ENCODE measurements around the gene RDH5.

DNA sequence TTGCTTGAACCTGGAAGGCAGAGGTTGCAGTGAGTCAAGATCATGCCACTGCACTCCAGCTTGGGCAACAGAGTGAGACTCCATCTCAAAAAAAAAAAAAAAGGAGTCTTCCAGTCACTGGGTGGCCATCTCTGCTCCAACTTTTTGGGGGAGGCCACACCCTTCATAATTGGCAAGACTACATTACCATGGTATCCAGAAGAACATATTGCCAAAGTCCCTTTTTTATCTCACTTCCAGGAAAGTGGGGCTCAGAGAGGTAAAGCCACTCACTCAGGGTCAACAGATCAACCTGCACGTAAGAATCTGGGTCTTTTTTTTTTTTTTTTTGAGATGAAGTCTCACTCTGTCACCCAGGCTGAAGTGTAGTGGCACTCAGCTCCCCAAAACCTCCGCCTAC is 13.7 kb downstream of the RDH5 start:
- TF ChIP-seq, protein P1, sequence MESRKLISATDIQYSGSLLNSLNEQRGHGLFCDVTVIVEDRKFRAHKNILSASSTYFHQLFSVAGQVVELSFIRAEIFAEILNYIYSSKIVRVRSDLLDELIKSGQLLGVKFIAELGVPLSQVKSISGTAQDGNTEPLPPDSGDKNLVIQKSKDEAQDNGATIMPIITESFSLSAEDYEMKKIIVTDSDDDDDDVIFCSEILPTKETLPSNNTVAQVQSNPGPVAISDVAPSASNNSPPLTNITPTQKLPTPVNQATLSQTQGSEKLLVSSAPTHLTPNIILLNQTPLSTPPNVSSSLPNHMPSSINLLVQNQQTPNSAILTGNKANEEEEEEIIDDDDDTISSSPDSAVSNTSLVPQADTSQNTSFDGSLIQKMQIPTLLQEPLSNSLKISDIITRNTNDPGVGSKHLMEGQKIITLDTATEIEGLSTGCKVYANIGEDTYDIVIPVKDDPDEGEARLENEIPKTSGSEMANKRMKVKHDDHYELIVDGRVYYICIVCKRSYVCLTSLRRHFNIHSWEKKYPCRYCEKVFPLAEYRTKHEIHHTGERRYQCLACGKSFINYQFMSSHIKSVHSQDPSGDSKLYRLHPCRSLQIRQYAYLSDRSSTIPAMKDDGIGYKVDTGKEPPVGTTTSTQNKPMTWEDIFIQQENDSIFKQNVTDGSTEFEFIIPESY (IDR thresholded peaks at IDR 0.05): no peak
- TF ChIP-seq, protein P2, sequence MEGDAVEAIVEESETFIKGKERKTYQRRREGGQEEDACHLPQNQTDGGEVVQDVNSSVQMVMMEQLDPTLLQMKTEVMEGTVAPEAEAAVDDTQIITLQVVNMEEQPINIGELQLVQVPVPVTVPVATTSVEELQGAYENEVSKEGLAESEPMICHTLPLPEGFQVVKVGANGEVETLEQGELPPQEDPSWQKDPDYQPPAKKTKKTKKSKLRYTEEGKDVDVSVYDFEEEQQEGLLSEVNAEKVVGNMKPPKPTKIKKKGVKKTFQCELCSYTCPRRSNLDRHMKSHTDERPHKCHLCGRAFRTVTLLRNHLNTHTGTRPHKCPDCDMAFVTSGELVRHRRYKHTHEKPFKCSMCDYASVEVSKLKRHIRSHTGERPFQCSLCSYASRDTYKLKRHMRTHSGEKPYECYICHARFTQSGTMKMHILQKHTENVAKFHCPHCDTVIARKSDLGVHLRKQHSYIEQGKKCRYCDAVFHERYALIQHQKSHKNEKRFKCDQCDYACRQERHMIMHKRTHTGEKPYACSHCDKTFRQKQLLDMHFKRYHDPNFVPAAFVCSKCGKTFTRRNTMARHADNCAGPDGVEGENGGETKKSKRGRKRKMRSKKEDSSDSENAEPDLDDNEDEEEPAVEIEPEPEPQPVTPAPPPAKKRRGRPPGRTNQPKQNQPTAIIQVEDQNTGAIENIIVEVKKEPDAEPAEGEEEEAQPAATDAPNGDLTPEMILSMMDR (IDR thresholded peaks at IDR 0.05; ENCODE audit: low read depth, low read length, missing input control): no peak
- no peak for TF ChIP-seq TAF1 (conservative IDR thresholded peaks at IDR 0.05)
- TF ChIP-seq, protein P3, sequence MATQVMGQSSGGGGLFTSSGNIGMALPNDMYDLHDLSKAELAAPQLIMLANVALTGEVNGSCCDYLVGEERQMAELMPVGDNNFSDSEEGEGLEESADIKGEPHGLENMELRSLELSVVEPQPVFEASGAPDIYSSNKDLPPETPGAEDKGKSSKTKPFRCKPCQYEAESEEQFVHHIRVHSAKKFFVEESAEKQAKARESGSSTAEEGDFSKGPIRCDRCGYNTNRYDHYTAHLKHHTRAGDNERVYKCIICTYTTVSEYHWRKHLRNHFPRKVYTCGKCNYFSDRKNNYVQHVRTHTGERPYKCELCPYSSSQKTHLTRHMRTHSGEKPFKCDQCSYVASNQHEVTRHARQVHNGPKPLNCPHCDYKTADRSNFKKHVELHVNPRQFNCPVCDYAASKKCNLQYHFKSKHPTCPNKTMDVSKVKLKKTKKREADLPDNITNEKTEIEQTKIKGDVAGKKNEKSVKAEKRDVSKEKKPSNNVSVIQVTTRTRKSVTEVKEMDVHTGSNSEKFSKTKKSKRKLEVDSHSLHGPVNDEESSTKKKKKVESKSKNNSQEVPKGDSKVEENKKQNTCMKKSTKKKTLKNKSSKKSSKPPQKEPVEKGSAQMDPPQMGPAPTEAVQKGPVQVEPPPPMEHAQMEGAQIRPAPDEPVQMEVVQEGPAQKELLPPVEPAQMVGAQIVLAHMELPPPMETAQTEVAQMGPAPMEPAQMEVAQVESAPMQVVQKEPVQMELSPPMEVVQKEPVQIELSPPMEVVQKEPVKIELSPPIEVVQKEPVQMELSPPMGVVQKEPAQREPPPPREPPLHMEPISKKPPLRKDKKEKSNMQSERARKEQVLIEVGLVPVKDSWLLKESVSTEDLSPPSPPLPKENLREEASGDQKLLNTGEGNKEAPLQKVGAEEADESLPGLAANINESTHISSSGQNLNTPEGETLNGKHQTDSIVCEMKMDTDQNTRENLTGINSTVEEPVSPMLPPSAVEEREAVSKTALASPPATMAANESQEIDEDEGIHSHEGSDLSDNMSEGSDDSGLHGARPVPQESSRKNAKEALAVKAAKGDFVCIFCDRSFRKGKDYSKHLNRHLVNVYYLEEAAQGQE (IDR thresholded peaks at IDR 0.05): no peak
- TF ChIP-seq GABPA (IDR thresholded peaks at IDR 0.05 in 1 of 2, conservative IDR thresholded peaks at IDR 0.05 in 1 of 2): no peak
- no peak for TF ChIP-seq RAD21 (IDR thresholded peaks at IDR 0.05)
- TF ChIP-seq EGR1 (IDR thresholded peaks at IDR 0.05; ENCODE audit: low read depth in 2 of 2): no peak
- TF ChIP-seq JUND (IDR thresholded peaks at IDR 0.05): no peak

Measured in liver (tissue), 3 donors.